RWPE1 (cell line): Measurements from ENCODE around the gene IFNK.

Source experiments
- CTCF ChIA-PET: fragments of 350-600 bp; sonication (Branson Sonifier 250); formaldehyde crosslinking; extraction: SDS; loops from one replicate; lab custom pipeline; 2021; lab: Yijun Ruan, JAX
- POLR2A ChIA-PET: fragments of 400-600 bp; formaldehyde crosslinking; extraction: SDS; loops from one replicate; lab custom pipeline; 2020; ENCODE audit warnings: antibody characterized with exemption; ENCODE audit not compliant: low non-redundant PET; lab: Yijun Ruan, JAX
- DNase-seq: peaks from one replicate; pipeline ENCODE4 v3.0.0; 2012; ENCODE audit warnings: low spot score
- H3K27ac ChIP-seq: fragments of 450-650 bp; 2 replicates; pipeline ENCODE4 v1.5.1; 2017
- TF ChIP-seq, protein P1 (sequence below): fragments of 450-650 bp; conservative IDR thresholded peaks from 2 replicates; pipeline ENCODE4 v1.5.1; 2017; ENCODE audit warnings: low read depth, mild to moderate bottlenecking

IFNK gene

DNA sequence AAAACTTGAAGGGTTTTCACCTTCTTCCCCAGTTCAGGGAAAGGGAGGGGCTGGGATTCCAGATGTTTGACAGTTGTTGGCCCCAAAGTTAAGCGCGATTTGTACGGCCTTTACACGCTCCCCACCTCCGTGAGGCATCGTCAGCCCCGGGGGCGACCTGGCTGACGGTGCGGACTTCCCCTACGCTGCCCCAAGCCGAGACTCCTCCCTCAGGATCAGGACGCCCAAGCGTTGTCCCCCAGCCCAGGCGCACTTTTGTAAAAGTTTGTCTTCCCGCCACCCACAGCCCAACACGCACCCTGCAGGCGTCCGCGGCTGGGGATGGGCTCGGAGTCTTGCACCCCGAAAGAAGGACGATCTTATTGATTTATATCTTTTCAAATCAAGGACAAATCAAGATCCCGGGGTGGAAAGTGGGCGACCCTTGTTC is 4.8 kb downstream of the IFNK start:
- H3K27ac ChIP-seq = peak overlapping the region; percentile 97
- TF ChIP-seq, protein P1, sequence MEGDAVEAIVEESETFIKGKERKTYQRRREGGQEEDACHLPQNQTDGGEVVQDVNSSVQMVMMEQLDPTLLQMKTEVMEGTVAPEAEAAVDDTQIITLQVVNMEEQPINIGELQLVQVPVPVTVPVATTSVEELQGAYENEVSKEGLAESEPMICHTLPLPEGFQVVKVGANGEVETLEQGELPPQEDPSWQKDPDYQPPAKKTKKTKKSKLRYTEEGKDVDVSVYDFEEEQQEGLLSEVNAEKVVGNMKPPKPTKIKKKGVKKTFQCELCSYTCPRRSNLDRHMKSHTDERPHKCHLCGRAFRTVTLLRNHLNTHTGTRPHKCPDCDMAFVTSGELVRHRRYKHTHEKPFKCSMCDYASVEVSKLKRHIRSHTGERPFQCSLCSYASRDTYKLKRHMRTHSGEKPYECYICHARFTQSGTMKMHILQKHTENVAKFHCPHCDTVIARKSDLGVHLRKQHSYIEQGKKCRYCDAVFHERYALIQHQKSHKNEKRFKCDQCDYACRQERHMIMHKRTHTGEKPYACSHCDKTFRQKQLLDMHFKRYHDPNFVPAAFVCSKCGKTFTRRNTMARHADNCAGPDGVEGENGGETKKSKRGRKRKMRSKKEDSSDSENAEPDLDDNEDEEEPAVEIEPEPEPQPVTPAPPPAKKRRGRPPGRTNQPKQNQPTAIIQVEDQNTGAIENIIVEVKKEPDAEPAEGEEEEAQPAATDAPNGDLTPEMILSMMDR = no peak
- DNase-seq = peak; percentile 75
- CTCF ChIA-PET = interaction anchor here (0.6 to 2.0 kb wide), 9 partner anchors 9 to 198 kb away, joined by 3 to 17 read pairs (median 5); no protein-coding TSS in a partner anchor
- POLR2A ChIA-PET = no interaction called here

- H3K27ac ChIP-seq = peak within 1 kb of the TSS; percentile 97
- ChIA-PET POLR2A (no interaction called here), CTCF (interaction anchor here (0.6 to 2.0 kb wide), 11 partner anchors 10 to 199 kb away, joined by 3 to 17 read pairs (median 4); no protein-coding TSS in a partner anchor)
- TF ChIP-seq, protein P1 = peak; percentile 98
- peak; percentile 79 for DNase-seq
These were observed 5.5 kb downstream of the IFNK start, which contains the start of gene MOB3B for GRCh38 chr9:27529316-27530278. Gene MOB3B, minus strand, starts transcription at chr9:27529814. Its CDS starts 74,264 bp downstream, at chr9:27455550.

GRCh38 chr9:27530915-27531755 is 7.0 kb downstream of the IFNK start:
- DNase-seq = no peak
- ChIA-PET POLR2A (no interaction called here), CTCF (interaction anchor here (2.0 kb wide), 1 partner anchor 198 kb away, joined by 17 read pairs; no protein-coding TSS in a partner anchor)
- no peak overlapping the region for H3K27ac ChIP-seq
- TF ChIP-seq, protein P1 = no peak

DNA sequence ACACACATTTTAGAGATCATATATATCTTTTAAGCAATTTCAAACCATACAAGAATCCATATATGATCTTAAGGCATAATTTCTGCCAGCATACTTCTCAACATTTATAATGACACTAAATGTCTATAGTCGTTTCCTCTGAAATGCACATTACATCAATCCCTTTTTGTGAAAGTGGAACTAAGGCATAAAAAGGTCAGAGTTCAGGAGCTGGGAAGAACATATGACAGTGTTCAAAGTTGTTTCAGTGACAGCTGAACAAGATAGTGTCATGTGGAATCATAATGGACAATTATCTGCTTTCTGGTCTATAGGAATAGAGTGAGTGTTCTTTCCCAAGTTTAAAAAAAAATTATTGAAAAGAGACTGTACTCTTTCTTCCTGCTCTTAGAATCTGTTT is 8.0 kb downstream of the IFNK start:
- no peak for DNase-seq
- TF ChIP-seq, protein P1 = no peak
- CTCF ChIA-PET = no interaction called here
- H3K27ac ChIP-seq = no peak overlapping the region
- POLR2A ChIA-PET = no interaction called here

GRCh38 chr9:27533311-27533710 is 9.2 kb downstream of the IFNK start:
- POLR2A ChIA-PET = no interaction called here
- no peak overlapping the region for H3K27ac ChIP-seq

More at GRCh38 chr9:27533311-27533710, 9.2 kb downstream of the IFNK start:
- no peak for DNase-seq
- TF ChIP-seq, protein P1 = no peak
- CTCF ChIA-PET = no interaction called here
